ENCODE measurements around the gene NR6A1.

NR6A1 gene

DNA sequence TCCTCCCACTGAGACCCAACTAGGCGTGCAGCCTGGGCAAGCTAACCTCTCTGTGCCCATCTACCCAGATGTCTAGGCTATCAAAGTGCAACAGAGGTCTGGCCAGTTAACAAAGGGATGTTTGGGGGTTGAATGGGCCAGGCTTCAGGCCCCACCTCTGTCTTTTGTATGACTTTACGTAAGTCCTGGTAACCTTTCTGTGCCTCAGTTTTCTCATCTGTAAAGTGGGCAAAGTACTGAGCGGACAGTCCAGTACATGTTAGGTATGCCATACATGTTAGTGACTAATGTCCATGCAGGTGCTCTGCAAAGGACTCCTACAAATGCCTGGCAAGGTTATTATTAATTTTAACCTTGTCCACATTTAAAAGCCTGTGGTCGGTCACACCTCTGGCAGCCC, 277.9 kb downstream of the NR6A1 start:
- no peak for DNase-seq

DNA sequence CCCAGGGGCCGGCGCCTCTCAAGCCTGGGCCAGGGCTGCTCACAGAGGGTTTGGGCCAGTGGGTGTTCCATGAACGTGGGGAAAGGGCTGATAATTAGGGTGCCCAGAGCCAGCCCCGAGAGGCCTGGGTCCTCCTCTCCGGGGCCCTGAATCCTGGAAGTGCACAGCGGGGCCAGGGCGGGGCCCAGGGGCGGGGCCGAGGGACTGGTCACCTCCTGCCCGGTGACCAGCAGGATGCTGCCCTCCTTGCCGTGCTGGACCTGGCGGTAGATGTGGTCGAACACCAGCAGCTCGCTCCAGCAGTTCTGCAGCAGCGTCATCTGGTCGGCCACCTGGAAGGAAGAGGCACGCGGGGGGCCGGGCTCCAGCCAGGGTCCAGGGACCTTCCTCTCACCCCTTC, 278.3 kb downstream of the NR6A1 start:
- DNase-seq = no peak

DNA sequence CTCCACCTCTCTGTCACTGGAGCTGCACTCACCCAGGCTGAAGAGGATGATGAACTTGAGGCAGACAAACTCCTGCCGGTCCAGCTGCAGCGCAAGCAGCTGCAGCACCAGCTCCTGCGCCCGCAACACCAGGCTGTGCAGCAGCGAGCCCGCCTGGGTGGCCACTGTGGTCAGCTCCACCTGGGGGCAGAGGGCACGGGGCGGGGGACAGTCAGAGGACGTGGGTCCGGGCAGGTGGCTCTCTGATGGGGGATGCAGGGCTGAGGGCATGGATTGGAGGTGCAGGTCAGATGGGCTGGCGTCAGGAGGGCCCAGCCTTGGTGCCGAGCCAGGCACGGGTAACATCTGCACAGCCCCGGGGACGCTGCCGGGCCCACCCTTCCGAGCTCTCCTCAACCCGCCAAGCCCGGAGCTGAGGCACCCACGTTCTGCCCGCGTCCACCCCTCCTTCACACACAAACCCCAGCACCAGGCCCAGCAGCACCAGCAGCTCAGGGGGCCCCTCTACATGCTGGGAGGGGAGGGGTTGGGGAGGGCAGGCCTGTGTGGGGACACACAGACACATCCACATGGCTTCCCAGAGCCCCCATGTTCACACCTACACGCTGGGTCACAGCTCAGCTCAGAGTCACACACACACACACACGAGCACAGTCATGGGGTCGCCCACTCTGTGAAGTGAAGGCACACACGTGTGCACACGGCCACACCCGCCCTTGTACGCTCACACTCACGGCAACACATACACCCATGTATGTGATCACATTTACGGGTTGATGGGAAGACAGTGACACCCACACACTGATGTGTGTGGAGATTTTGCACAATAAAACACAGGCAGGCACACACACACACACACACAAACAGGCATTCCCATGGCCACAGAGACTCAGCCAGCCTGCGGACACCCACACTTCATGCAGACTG, 279.8 kb downstream of the NR6A1 start:
- DNase-seq = no peak

DNA sequence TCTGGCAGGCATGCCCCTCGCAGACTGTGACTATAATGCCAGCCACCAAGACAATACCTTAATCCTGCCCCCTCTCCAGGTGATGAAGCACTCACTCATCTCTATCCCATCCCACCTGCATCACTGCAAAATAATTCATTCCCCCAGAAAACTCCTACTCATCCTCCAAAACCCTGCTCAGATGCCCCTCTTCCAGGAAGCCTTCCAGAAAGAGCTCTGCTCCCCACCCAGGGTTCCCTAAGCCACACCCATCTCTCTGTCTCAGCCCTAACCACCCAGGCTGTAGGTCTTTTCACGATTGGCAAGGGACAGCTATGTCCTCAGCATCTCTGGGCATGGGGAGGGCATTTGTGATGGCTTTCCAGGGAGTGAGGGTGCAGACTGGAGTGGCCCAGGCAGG, 281.1 kb downstream of the NR6A1 start:
- no peak for DNase-seq

DNA sequence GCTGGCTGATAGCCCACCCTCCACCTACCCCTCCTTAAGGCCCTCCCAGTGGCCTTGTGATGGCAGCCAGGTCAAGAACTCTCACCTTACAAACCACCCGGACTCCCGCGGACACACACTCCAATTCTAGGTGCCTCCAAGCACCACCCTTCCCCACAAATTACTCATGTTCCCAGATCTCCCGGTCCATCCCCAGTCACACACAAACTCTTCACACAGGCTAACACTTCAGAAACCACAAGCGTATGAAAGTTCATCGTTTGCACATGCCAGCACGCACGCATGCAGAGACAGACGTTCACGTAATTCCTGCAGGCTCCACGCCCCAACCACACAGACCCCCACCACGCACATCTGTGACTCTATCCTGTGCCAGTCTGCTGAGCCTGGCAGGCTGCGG, 281.9 kb downstream of the NR6A1 start:
- no peak for DNase-seq

DNA sequence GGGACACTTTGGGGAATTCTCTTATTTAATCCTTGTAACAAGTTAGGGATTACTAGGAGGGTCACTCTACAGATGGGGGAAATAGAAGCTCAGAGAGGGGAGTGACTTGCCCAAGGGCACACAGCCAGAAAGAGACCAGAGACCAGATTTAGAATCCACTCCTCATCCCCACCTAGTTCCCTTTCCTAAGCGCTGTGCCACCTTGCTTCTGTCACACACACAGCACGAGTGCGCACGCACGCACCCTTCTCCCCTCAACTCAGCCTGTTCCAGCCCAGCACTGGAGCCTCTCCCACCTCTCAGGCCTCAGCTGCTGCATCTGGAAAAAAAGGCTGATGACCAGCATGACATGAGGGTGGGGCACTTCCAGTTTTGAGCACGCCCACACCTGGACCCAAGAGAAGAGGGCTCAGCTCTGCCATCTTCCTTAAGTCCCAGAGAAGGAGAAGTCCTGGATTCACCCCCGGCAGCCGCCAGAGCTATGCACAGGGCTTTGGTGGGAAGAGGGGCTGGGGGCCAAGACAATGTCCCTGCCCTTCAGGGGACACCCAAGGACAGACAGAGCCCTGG, 282.4 kb downstream of the NR6A1 start:
- DNase-seq = no peak

DNA sequence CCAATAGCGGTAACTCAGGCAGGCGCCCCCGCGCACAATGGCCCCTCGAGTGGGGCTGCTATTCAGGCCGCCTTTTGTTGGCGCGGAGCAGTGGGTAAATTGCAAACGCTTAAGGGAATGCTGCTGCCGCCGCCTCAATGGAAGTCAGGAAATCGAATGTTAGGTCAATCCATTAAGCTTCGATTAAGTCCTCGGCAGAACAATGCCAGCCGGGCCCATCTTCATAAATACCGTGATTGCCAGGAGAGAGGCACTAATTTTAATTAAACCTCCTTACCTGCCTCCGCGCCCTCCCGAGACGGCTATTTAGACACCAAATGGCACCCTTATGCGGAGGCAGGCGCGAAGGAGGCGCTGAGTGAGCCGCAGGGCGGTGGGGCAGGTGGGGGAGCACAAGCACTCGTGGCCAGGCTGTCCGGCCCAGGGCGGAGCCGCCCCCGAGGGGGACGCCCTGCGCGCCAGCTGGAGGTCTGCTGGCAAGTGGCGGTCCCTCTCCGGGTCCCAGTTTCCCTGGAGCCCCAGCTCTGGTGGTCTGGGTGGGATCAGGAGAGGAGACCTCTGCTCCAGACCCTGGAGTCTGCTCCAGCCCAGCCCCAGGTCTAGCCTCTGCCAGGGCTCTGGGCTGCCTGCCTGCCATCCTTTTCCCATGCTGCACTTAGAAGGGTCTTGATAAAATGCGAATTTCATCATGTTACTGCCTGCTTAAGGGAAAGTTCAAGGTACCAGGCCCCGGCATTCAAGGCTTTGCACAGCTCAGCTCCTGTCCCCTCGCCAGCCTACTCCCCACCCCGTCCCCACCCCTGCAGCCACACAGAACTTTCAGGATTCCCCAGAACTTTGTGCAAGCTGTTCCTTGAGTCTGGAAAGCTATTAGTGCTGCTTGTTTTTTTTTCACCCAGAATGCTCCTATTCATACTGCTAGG, 283.6 kb downstream of the NR6A1 start:
- peak in 2 of 51 donors; percentile 7 to 15 for DNase-seq

DNA sequence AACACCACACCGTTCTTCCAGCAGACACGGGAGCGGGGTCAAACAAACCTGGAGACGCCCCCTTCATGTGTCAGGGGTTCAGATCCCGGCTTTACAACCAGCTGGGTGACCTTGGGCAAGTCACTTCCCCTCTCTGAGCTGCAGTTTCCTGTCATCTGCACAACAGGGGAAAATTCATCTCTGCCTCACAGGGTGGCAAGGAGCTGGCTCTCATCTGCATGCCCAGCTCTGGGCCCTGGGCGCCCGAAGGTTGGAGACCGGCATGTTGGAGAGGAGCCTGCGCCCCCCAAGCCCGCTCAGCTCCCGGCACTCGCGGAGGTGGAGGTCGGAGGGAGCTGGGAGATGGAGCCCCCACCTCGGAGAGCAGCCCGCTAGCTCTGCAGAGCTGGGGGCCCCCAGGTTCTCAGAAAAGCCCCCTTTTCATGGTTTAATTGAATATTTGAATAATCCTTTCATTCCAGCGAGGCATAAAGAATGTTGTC, 284.3 kb downstream of the NR6A1 start:
- DNase-seq = no peak

DNA sequence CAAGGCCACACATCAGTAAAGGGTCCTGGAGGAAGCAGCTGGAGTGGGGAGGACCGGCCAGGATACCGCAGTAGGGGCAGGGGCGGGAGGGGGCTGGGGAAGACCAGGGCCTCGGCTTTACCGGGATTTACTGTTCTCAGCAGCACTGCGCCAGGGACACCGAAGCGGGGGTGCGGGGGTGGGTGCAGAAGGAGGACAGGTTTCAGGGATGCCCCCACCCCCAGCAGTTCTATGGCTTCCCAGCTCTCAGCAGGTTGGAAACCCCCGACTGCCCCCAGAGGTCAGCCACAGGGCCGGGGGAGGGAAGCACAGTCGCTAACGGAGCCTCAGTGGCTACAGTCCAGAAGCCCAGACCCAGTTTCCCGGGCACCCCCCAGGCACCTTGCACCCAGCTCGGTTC, 285.2 kb downstream of the NR6A1 start:
- no peak for DNase-seq

DNA sequence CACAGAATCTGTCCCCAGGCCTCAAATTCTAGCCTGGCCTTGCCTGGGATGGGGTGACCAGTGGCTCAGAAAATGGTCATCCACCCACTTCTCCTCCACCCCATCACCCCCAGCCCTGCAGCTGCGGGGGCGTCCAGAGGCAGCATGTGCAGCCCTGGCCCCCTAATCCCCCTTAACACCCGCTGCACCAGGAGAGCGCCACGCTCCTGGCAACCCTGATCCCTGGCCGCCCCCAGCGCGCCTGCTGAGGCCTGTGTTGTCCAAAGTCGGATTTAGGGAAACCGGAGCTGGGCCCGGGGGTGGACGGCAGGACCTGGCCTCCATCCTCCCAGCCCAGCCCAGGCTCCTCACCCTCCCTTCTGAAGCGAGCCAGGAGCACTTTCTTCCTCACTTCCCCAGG, 285.9 kb downstream of the NR6A1 start:
- DNase-seq = no peak

DNA sequence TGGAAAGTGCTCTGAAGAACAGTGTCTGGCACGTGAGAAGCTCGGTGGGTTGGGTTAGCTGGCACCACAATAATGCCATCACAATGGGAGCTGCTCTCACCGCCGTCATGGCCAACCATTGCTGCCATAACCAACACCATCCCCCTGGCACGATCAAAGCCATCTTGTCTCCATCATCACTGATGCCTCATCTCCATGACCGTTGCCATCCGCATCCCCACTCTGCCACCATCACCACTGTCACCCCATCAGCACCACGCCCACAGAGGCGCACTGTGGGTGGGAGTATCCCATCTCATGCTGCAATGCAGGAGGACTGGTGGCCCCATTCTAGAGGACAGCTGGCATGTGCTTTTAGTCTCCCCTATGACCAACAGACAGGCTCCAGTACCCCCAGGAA, 287.6 kb downstream of the NR6A1 start:
- DNase-seq = no peak

DNA sequence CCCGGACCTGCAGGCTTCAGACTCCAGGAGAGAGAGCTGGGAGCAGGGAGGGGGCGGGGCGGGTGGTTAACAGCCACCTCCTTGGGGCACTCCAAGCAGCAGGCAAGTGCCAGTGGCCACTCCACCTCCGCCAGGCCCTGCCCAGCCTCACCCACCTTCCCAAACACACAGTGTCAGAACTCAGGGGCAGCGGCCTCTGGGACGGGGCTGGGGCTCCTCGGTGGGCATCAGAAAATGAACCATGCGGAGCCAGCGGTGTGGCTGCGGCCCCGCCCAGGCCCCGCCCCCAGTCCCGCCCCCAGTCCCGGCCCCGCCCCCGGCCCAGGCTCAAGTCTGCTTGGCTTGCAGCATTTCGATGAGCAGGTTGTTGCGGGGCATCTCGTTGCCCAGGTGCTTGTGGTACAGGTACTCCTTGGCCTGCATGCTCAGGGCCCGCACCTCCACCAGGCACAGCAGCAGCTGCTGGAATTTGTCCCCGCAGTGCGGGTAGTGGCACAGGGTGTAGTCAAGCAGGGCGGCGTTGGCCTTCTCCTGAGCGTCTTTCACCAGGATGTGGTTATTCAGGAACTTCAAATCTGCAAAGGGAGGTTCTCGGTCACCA, 288.6 kb downstream of the NR6A1 start:
- no peak for DNase-seq

DNA sequence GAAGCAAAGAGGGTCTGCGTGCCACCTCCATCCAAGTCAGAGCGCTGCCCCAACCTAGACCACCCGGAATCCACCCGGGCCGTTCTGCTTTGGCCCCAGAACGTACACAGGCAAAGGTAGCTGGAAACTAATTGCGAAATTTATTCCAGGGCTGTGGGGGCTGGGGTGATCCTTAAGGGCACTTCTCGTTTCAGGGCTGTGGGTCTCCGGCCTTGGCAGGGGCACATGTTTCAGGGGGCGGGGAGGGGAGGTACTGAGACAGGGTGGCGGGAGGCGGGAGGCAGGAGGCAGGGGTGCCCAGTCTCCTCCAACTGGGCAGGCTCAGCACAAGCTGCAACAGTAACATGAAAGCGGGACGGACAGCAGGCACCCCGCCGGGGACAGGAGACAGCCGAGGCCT, 290.0 kb downstream of the NR6A1 start:
- no peak for DNase-seq

DNA sequence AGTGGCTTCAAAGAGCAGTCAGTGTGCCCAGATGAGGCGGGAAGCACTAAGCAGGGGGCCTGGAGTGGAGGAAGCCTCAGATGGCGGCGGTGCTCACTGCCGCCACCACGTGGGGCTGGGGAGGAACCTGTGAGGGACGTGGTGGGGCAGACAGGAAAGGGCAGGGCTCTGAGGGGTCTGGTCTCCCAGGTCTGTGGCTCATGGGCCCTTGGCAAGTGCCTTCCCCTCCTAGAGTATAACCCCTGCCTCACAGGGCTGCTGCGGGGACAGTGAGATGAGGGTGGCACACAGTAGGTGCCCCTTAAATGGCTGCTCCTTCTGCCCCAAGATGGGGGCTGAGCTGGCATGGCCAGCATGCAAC, 290.5 kb downstream of the NR6A1 start:
- DNase-seq = no peak

DNA sequence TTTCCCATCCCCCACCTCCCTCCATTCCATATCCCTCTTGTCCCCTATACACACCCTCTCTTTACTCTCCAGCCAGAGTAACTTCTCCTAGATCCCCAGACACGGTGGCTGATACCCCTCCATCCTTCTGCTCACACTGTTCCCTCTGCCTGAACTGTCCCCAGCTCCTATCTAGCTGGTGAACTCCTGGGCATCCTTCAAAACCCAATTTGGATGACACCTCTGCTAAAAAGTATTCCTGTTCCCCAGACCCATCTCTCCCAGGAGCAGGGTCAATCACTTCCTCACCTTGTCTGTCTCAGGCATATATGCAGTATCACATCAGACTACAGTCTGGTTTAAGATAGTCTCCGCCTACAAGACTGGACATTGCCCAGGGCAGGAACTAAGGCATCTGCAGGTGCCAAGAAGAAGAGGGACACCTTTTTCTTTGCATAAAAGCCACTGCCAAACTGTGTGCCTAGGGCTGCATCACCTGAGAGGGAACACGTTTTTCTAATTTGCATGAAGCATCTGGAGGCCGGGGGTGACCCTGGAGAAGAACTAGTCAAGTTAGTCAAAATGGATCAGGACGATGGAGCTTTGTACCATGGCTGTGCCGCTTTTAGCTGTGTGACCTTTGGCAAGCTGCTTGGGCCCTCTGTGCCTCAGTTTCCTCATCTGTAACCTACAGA, 291.0 kb downstream of the NR6A1 start:
- DNase-seq = no peak

DNA sequence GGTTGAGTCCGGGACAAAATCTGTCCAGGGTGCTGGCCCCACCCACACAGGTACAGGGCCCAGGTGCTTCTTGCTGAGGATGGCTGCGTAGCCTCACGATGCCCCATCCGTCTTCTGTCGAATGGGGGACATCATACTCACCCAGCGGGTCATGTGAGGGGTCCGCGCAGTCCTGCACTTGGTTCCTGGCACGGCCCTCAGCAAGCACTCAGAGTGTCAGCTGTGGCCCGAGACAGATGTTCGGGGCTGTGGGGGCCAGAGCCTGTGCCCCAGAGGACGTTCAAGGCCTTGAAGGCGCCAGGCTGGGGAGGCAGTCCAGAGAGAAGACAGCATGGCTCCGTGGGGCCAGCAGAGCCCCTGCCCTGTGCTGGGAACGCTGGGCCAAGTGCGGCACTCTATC, 291.7 kb downstream of the NR6A1 start:
- DNase-seq = no peak

DNA sequence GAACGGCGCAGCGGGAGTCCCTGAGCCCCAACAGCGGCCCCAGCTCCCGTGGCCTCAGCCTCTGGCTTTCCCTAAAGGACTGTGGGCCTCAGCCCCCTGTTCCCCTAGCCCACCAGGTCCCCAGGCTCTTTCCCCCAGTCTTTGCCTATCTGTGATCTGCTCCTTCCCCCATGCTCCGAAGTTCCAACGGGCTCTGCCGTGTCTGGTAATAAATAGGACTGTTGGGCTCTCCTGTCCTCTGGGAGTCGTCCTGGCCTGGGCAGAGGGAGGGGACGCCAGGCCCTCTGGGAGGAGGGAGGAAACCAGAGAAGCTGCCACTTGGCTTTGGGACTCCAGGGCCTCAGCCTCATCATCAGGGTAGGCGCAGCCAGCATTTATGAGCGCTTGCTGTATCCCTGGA, 292.8 kb downstream of the NR6A1 start:
- DNase-seq = no peak

DNA sequence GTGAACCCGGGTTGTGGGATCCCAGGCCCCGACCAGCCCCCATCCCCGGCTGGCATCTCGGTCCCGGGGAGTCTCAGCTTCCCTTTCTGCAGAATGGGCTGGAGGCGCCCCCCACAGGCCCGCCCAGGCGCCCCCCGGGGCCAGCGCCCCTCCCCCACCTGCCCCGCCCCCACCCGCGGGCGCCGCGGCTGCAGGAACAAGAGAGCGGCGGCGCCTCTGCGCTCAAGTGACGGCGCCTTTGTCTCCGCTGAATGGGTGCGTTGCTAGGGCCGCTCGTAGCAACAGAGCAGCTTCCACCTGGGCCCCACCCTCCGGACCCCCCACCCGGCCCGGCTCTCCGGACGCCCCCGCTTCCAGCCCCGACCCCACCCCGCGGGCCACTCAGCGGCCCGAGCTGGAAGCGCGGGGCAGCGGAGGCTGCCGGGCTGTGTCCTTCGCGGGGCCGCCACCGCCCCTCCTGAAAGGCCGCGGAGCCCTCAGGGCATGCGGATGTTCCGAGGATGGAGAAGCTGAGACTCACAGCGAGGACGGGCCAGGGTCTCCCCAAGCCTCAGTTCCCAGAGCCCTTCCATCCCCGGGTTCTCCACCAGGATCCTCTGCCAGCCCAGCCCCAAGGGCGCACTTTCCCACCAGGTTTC, 293.3 kb downstream of the NR6A1 start:
- peak in 8 of 51 donors; percentile 6 to 27 (median 16) for DNase-seq

DNA sequence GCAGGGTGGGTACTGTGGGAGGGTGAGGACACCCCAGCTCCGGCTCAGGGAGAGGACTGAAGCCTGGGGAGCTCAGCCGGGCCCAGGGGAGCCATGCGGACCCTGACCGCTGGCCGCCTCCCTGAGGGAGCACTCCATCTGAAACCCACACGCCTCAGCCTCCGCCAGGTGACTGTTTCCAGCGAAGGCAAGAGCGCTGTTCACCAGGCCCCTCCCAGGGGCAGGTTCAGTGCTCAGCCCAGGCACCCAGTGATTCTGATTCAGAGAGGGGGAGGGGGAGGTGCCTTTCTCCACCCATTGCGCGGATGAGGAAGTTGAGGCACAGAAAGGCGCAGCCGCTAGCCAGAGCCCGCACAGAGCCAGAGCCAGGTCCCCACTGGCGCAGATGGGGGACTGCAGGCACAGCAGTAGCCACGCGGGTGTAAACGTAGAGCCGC, 293.9 kb downstream of the NR6A1 start:
- DNase-seq = no peak

DNA sequence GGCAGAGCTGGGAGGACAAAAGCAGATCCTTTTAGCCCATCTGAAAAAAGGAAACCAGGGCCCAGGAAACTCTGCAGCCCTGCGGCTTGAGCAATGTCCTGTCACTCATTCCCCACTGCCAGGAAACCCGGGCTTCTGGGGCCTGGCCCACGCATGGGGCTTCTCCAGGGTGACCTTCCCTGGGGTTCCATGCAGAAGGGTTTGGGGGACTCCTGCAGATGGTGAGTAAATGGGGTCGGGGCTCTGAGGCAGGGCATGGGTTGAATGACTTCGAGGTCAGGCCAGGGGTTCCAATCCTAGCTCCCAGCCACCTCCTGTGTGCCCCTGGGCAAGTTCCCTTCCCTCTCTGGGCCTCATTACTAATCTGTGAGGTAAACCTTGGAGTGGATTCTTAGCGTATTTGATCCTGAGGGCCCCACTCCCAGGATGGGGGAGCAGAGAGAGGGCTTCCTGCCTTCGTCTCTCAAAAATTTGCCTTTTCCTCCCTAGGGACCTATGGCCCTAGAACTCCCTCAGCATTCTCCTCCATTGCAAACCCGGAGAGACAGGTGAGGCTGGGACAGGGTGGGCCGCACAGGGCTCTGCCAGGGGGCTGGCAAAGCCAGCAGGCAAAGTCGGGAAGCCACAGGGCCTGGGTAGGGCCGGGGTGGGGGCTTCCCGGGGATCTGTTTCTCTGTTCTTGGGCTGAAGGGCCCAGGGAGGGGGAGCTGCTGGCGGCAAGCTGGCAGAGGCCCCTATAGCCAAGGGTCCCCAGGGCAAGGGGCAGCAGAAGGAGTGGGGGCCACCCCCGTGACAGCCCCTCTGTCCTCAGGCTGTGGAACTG, 295.0 kb downstream of the NR6A1 start:
- no peak for DNase-seq

Measured in hypothalamus (tissue), 51 donors.